SK-N-SH (cell line): ENCODE measurements around the gene POC5.

ENCODE experiments used
- EP300 ChIP-seq, 2 experiments: IDR thresholded peaks; 2 replicates each; pipeline versions ENCODE4 v1.4.0 to v1.6.1; 2012; ENCODE audit warnings: borderline replicate concordance in 1 of 2, low read depth in 1 of 2, low read length in 1 of 2
- TF ChIP-seq, protein P1 (sequence below): fragments of 200-600 bp; sonication (generic); IDR thresholded peaks from 2 replicates; pipeline ENCODE4 v1.6.1; 2017; ENCODE audit warnings: antibody characterized with exemption, mild to moderate bottlenecking, moderate library complexity

DNA sequence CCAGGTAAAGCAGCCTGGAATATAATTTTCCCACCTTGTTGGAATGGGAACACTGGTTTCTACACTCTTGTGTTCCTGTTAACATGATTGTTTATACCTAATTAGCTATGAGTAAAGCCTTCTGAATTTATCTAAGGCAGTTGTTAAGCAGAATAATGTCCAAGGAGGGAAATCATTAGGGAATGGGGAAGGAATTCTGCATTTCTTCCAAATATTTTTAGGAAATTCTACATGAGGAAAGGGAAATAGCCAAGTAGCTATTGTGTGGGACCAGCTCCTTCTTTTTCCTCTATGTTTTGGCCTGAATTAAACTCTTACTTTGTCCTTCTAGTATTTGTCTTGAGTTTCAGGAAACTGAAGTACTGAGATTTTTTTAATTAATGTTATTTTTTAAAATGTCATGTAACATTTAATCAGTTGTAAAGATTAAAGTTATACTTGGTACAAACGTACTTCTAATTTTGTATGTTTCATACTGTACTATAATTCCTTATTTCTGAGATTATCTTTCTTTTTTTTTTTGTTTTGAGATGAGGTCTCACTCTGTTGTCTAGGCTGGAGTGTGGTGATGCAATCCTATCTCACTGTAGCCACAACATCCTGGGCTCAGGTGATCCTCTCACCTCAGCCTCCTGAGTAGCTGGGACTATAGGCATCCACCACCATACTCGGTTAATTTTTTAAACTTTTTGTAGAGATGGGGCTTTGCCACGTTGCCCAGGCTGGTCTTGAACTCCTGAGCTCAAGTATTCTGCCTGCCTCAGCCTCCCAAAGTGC is 77.5 kb downstream of the POC5 start:
- no peak for TF ChIP-seq EP300 (IDR thresholded peaks at IDR 0.05; ENCODE audit: borderline replicate concordance in 1 of 2, low read depth in 1 of 2, low read length in 1 of 2)
- TF ChIP-seq, protein P1, sequence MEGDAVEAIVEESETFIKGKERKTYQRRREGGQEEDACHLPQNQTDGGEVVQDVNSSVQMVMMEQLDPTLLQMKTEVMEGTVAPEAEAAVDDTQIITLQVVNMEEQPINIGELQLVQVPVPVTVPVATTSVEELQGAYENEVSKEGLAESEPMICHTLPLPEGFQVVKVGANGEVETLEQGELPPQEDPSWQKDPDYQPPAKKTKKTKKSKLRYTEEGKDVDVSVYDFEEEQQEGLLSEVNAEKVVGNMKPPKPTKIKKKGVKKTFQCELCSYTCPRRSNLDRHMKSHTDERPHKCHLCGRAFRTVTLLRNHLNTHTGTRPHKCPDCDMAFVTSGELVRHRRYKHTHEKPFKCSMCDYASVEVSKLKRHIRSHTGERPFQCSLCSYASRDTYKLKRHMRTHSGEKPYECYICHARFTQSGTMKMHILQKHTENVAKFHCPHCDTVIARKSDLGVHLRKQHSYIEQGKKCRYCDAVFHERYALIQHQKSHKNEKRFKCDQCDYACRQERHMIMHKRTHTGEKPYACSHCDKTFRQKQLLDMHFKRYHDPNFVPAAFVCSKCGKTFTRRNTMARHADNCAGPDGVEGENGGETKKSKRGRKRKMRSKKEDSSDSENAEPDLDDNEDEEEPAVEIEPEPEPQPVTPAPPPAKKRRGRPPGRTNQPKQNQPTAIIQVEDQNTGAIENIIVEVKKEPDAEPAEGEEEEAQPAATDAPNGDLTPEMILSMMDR = no peak
